ENCODE measurements around the gene GATA2. TPM values are rescaled to one million over a fixed set of nuclear protein-coding genes. Genes with fewer than 3 reads are reported as not detected.

GATA2 gene
- total RNA-seq, 1 experiment from 2014 or later = 74.6 TPM

GRCh38 chr3:128455116-128455515 lies 37.9 kb downstream of the GATA2 start:
- ATAC-seq (no peak), DNase-seq (ENCODE audit: low read depth, low spot score) (no peak)
- TF ChIP-seq POLR2AphosphoS5 (IDR thresholded peaks at IDR 0.05; ENCODE audit: low read depth, low read length) (no peak), SIN3A (IDR thresholded peaks at IDR 0.05; ENCODE audit: borderline replicate concordance, insufficient read depth, low read depth, low read length) (no peak), TCF7L2 (IDR thresholded peaks at IDR 0.05; ENCODE audit: low read depth, low read length) (no peak), REST (IDR thresholded peaks at IDR 0.05; ENCODE audit: insufficient read depth in 1 of 2, low read depth in 2 of 2, low read length in 1 of 2) (no peak)
- TF ChIP-seq, protein P1, sequence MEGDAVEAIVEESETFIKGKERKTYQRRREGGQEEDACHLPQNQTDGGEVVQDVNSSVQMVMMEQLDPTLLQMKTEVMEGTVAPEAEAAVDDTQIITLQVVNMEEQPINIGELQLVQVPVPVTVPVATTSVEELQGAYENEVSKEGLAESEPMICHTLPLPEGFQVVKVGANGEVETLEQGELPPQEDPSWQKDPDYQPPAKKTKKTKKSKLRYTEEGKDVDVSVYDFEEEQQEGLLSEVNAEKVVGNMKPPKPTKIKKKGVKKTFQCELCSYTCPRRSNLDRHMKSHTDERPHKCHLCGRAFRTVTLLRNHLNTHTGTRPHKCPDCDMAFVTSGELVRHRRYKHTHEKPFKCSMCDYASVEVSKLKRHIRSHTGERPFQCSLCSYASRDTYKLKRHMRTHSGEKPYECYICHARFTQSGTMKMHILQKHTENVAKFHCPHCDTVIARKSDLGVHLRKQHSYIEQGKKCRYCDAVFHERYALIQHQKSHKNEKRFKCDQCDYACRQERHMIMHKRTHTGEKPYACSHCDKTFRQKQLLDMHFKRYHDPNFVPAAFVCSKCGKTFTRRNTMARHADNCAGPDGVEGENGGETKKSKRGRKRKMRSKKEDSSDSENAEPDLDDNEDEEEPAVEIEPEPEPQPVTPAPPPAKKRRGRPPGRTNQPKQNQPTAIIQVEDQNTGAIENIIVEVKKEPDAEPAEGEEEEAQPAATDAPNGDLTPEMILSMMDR (IDR thresholded peaks at IDR 0.05) = no peak
- ChIA-PET CTCF (no interaction called here), POLR2A (no interaction called here)
- Histone ChIP-seq H3K36me3 (ENCODE audit: control insufficient read depth, insufficient read depth, low read length) (no peaks in the 10 kb centered on the region), H3K27ac (ENCODE audit: low read length) (no peak overlapping the region), H3K9me3 (ENCODE audit: control insufficient read depth, insufficient read depth, low read depth, low read length) (no peaks in the 10 kb centered on the region), H3K4me3 (ENCODE audit: low read depth in 2 of 2, low read length in 2 of 2) (no peak overlapping the region), H3K4me1 (ENCODE audit: control insufficient read depth, insufficient read depth, low read length) (no peaks in the 10 kb centered on the region), H3K27me3 (ENCODE audit: control insufficient read depth, insufficient read depth, low read length) (no peaks in the 10 kb centered on the region)
- intact Hi-C loops (cut with micrococcal nuclease; ENCODE audit: unreplicated experiment) = no loop called here
- no TSS peak for BruUV-seq (replicated peaks)
- in situ Hi-C loops (cut with HindIII; ENCODE audit: low pct_unique_long_range_greater_than_20kb, low sequenced_read_pairs) = no loop called here

GRCh38 chr3:128454310-128454618 lies 38.7 kb downstream of the GATA2 start:
- in situ Hi-C loops (cut with HindIII; ENCODE audit: low pct_unique_long_range_greater_than_20kb, low sequenced_read_pairs) (no loop called here), intact Hi-C loops (cut with micrococcal nuclease; ENCODE audit: unreplicated experiment) (no loop called here)
- no peak overlapping the region for H3K27ac ChIP-seq (ENCODE audit: low read length)
- ChIA-PET POLR2A (no interaction called here), CTCF (no interaction called here)
- H3K9me3 ChIP-seq (ENCODE audit: control insufficient read depth, insufficient read depth, low read depth, low read length) = no peaks in the 10 kb centered on the region
- BruUV-seq (replicated peaks) = no TSS peak
- TF ChIP-seq, protein P1 (IDR thresholded peaks at IDR 0.05) = no peak
- TF ChIP-seq POLR2AphosphoS5 (IDR thresholded peaks at IDR 0.05; ENCODE audit: low read depth, low read length) (no peak), TCF7L2 (IDR thresholded peaks at IDR 0.05; ENCODE audit: low read depth, low read length) (no peak), SIN3A (IDR thresholded peaks at IDR 0.05; ENCODE audit: borderline replicate concordance, insufficient read depth, low read depth, low read length) (no peak), REST (IDR thresholded peaks at IDR 0.05; ENCODE audit: insufficient read depth in 1 of 2, low read depth in 2 of 2, low read length in 1 of 2) (no peak)
- DNase-seq (ENCODE audit: low read depth, low spot score) (no peak), ATAC-seq (no peak)
- H3K4me1 ChIP-seq (ENCODE audit: control insufficient read depth, insufficient read depth, low read length) = no peaks in the 10 kb centered on the region
- H3K36me3 ChIP-seq (ENCODE audit: control insufficient read depth, insufficient read depth, low read length) = no peaks in the 10 kb centered on the region
- no peaks in the 10 kb centered on the region for H3K27me3 ChIP-seq (ENCODE audit: control insufficient read depth, insufficient read depth, low read length)
- no peak overlapping the region for H3K4me3 ChIP-seq (ENCODE audit: low read depth in 2 of 2, low read length in 2 of 2)

All from Panc1 (cell line).